Measurements from ENCODE around the gene GPS1. TPM values are rescaled to one million over a fixed set of nuclear protein-coding genes. Genes with fewer than 3 reads are reported as not detected.
A peak's percentile ranks its signal among the peaks of the same experiment; 100 is the strongest.

Gene GPS1
- total RNA-seq, 1 experiment from 2014 or later = 295 TPM

GRCh38 chr17:82088838-82089722 is 37.4 kb downstream of the GPS1 start:
- in situ Hi-C loops (cut with HindIII; ENCODE audit: low pct_unique_long_range_greater_than_20kb, low sequenced_read_pairs) = no loop called here
- no peak for DNase-seq (ENCODE audit: low read depth, low spot score)

DNA sequence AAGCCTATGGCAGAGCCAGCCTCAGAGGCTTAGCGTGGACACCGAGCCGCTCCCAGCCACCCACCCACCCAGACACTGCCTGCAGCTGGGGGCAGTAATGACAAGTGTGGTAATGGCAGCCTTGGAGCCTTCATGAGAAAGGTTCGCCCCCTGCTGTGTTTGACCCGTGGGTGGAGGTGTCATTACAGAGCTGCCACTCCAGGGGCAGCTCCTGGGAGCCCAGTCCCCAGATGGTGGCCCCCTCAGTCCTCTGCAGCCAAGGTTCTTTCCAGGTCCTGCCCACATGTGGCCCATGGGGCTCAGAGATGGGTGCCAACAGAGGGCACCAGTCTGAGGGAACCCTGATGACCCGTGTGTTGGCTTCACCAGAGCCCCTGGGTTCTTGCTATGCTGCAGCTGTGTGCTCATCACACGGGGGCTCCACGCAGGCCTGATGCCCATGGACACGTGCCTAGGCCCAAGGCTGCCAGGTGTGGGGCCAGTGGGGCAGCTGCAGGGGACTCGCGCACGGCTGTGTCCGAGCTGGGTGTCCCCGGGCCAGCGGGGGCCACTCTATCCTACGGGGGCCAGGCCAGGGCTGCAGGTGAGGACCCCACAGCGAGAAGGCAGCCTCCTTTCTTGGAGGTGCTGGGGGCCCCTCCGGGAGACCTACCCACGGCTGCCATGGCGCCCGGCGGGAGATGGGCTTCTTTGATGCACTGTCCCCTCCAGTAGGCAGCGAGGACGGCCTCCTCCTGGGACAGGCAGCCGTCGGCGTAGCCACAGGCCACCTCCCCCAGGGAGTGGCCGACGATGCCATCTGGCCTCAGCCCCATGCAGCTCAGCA is 38.2 kb downstream of the GPS1 start:
- in situ Hi-C loops (cut with HindIII; ENCODE audit: low pct_unique_long_range_greater_than_20kb, low sequenced_read_pairs) = no loop called here
- no peak for DNase-seq (ENCODE audit: low read depth, low spot score)

GRCh38 chr17:82090549-82091263 is 39.0 kb downstream of the GPS1 start:
- in situ Hi-C loops (cut with HindIII; ENCODE audit: low pct_unique_long_range_greater_than_20kb, low sequenced_read_pairs) = no loop called here
- no peak for DNase-seq (ENCODE audit: low read depth, low spot score)

- no peak for DNase-seq (ENCODE audit: low read depth, low spot score)
- in situ Hi-C loops (cut with HindIII; ENCODE audit: low pct_unique_long_range_greater_than_20kb, low sequenced_read_pairs) = no loop called here
These were observed 39.8 kb downstream of the GPS1 start for GRCh38 chr17:82091264-82092066.

GRCh38 chr17:82092094-82092586 is 40.4 kb downstream of the GPS1 start:
- in situ Hi-C loops (cut with HindIII; ENCODE audit: low pct_unique_long_range_greater_than_20kb, low sequenced_read_pairs) = no loop called here
- DNase-seq (ENCODE audit: low read depth, low spot score) = no peak

DNA sequence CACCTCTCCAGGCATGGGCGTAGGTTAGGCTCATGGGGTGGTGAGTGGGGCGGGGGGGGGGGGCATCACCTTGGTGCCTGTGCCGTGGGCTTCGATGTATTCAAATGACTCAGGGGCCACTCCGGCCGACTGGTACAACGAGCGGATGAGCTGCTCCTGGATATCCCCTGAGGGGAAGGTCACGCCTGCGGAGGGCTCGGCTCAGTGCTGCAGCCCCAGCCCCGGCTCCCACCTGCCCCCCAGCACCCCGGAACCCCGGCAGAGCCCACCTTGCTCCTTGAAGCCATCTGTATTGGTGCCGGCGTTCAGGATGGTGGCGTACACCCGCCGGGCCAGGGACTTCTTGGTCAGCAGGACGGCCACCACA is 40.9 kb downstream of the GPS1 start:
- in situ Hi-C loops (cut with HindIII; ENCODE audit: low pct_unique_long_range_greater_than_20kb, low sequenced_read_pairs) = no loop called here
- DNase-seq (ENCODE audit: low read depth, low spot score) = no peak

DNA sequence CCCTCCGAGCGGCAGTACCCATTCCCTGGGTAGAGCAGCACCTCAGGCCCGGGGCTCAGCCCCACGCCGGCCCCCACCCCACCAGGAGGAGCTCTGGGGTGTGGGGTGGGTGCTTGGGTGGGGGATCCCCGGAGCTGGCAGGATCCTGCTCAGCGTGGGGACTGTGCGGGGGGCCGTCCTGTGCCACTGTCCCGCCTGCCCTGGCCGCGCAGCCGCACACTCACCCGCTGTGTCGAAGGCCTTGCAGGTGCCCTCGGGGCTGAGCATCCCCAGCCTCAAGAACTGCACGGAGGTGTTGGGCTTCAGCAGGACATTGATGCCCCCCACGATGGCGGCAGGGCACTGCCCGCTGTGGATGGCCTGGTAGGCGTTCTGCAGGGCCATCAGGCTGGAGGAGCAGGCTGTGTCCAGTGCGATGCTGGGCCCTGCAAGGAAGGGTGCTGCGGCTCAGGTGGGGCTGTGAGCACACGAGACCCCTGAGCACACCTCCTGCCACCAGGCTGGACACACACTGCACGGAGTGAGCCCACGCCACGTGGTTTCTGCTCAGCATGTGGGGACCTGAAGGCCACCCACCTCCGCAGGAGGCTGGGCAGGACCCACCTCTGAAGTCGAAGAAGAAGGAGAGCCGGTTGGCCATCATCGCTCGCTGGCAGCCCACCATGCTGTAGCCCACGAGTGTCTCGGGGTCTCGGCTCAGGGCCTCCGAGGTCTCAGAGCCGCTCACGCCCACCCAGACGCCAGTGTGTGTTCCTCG is 41.5 kb downstream of the GPS1 start:
- in situ Hi-C loops (cut with HindIII; ENCODE audit: low pct_unique_long_range_greater_than_20kb, low sequenced_read_pairs) = no loop called here
- DNase-seq (ENCODE audit: low read depth, low spot score) = no peak

- in situ Hi-C loops (cut with HindIII; ENCODE audit: low pct_unique_long_range_greater_than_20kb, low sequenced_read_pairs) = no loop called here
- no peak for DNase-seq (ENCODE audit: low read depth, low spot score)
These were observed 43.5 kb downstream of the GPS1 start for GRCh38 chr17:82094931-82095776.

DNA sequence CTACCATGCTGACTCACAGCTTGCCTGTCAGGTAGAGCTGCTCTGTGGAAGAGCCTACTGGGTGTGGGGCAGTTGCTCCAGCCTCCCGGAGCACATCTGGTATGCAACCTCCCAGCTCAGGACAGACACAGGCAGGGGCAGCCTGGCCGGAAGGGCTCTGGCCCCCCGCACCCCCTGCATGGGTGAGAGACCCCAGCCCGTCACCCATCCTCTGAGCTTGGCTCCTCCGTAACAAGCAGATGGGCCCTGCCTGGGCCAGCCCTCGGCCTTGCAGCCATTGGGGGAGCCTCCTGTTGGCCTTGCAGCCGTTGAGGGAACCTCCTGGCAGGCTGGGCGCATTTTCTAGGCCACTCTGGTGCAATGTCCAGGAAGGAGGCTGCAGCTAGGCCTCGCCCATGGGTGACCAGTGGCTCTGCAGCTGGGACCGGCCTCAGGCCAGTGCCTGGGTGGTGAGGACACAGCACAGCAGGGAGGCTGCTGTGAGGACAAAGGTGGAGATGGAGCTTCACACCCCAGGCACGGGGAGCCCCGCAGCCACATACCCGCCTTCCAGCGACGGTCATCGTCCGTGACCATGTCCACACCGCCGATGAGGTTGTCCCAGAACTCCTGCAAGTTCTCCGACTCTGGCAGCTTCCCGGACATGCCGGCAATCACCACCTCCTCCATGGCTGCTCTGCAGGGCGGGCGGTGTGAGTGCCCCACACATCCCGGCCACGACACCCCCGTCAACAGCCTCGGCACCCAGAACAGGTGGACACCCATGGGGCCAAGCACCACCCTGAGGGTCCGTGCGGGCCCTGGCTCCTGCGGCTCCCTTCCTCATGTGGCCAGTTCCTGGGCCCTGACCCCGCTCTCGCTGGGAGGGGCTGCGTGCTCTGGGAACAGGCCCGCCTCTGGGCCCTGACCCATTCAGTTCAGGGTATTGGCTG is 44.3 kb downstream of the GPS1 start:
- no peak for DNase-seq (ENCODE audit: low read depth, low spot score)
- in situ Hi-C loops (cut with HindIII; ENCODE audit: low pct_unique_long_range_greater_than_20kb, low sequenced_read_pairs) = no loop called here

- DNase-seq (ENCODE audit: low read depth, low spot score) = no peak
- in situ Hi-C loops (cut with HindIII; ENCODE audit: low pct_unique_long_range_greater_than_20kb, low sequenced_read_pairs) = no loop called here
These were observed 45.0 kb downstream of the GPS1 start for GRCh38 chr17:82096709-82097183.

GRCh38 chr17:82097184-82097918 is 45.7 kb downstream of the GPS1 start:
- in situ Hi-C loops (cut with HindIII; ENCODE audit: low pct_unique_long_range_greater_than_20kb, low sequenced_read_pairs) = no loop called here
- DNase-seq (ENCODE audit: low read depth, low spot score) = peak; percentile 54

- in situ Hi-C loops (cut with HindIII; ENCODE audit: low pct_unique_long_range_greater_than_20kb, low sequenced_read_pairs) = no loop called here
- no peak for DNase-seq (ENCODE audit: low read depth, low spot score)
These were observed 46.1 kb downstream of the GPS1 start for GRCh38 chr17:82097919-82098168.

DNA sequence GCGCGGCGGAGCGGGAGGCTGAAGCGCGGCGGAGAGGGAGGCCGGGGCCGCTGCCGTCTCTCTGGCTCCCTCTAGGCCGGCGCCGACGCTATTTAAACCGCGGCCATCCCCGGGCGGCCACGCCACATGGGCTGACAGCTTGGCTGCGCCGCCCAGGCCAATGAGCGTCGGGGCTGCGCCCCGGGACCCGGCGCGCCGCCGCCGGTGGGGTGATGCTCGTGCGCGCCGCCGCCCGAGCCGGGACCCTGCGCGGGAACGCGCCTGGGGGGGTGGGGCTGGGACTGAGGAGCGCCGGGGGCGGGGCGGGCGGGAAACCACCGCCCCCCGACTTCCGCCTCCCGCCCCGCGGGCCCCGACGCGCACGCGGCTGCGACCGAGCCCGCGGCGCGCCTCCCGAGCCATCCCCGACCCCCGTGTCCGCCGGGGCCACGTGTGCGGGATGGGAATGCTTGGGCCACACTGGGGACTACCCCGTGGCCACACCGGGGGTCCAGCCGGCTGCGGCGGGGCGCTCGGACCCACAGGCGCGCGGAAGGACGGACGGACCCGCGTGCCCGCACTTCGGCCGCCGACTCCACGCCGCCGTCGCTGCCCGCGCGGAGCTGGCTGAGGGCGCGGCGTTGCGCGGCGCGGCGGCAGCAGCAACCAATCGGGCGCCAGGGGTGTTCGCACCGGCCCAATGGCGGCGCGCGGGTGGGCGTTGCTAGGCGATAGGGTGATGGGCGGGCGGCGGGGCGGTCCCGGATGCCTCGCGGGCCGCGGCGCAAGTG is 46.7 kb downstream of the GPS1 start, which contains the start of gene FASN:
Gene FASN, minus strand, starts transcription at position 68 of the 770 bp plus-strand sequence. CDS start 1,791 bp downstream, outside the sequence.
- in situ Hi-C loops (cut with HindIII; ENCODE audit: low pct_unique_long_range_greater_than_20kb, low sequenced_read_pairs) = no loop called here
- peak; percentile 99 for DNase-seq (ENCODE audit: low read depth, low spot score)
